Endothelial cell of umbilical vein (primary cell): Measurements from ENCODE around the gene PDK1. TPM values are rescaled to one million over a fixed set of nuclear protein-coding genes. Genes with fewer than 3 reads are reported as not detected.

Experiments
- BruUV-seq: library from RNA; stranded (reverse); fragments of 400-500 nt; replicated peaks from 2 replicates; lab custom pipeline; 2021; lab: Mats Ljungman, UMichigan
- CTCF ChIA-PET: fragments of 300-600, 350-600 bp; sonication (Branson Sonifier 250); formaldehyde crosslinking; loops from one replicate; lab custom pipeline; 2021; ENCODE audit warnings: antibody characterized with exemption, inconsistent platforms; lab: Charles Lee
- POLR2A ChIA-PET: fragments of 300-600, 350-600 bp; sonication (Branson Sonifier 250); formaldehyde crosslinking; loops from one replicate; lab custom pipeline; 2021; ENCODE audit warnings: antibody characterized with exemption, inconsistent platforms; lab: Charles Lee
- DNase-seq: peaks from one replicate; pipeline ENCODE4 v3.0.0-alpha.2; 2011; ENCODE audit warnings: low read depth, low spot score
- FAIRE-seq: peaks from 2 replicates; lab custom pipeline; 2011; peaks lifted over from hg19 to GRCh38; lab: Jason Lieb, UNC
- H2AFZ ChIP-seq: 2 replicates; pipeline ENCODE4 v1.6.0; 2012; ENCODE audit warnings: low read depth, low read length, control low read depth, inconsistent platforms
- H3K27ac ChIP-seq: 2 replicates; pipeline ENCODE4 v1.5.1; 2011; ENCODE audit warnings: low read depth, mild to moderate bottlenecking, control low read depth, low read length, moderate library complexity; ENCODE audit not compliant: insufficient read depth
- H3K27me3 ChIP-seq, 2 experiments: 2 replicates each; pipeline versions ENCODE4 v1.6.0 to v1.6.1; 2011; ENCODE audit warnings: low read length in 2 of 2, mixed read lengths in 1 of 2; ENCODE audit not compliant: control insufficient read depth in 2 of 2, insufficient read depth in 2 of 2
- H3K36me3 ChIP-seq, 2 experiments: 2 replicates in 1 of 2; 3 replicates in 1 of 2; pipeline ENCODE4 v1.5.1; 2011; ENCODE audit warnings: low read length in 2 of 2, mild to moderate bottlenecking in 1 of 2, moderate library complexity in 1 of 2; ENCODE audit not compliant: control insufficient read depth in 2 of 2, insufficient read depth in 2 of 2; ENCODE audit errors: extremely low read depth in 1 of 2
- H3K4me1 ChIP-seq: 3 replicates; pipeline ENCODE4 v1.5.1; 2011; ENCODE audit warnings: mild to moderate bottlenecking, low read length; ENCODE audit not compliant: control insufficient read depth, insufficient read depth; ENCODE audit errors: extremely low read depth
- H3K4me2 ChIP-seq: 2 replicates; pipeline ENCODE4 v1.6.1; 2011; ENCODE audit warnings: low read length, control low read depth, mixed read lengths; ENCODE audit not compliant: insufficient read depth
- H3K4me3 ChIP-seq, 3 experiments: fragments of 200-600 bp in 1 of 3; sonication (generic), shearing (Covaris generic) in 1 of 3; replicated peaks in 1 of 3; 2 replicates each; pipeline ENCODE4 v1.5.1; 2011 to 2016; ENCODE audit warnings: control low read depth in 3 of 3, low read length in 3 of 3, mild to moderate bottlenecking in 2 of 3, inconsistent platforms in 1 of 3, low read depth in 1 of 3, moderate library complexity in 1 of 3; ENCODE audit not compliant: insufficient read depth in 1 of 3
- H3K79me2 ChIP-seq: 2 replicates; pipeline ENCODE4 v1.6.0; 2012; ENCODE audit warnings: low read length, inconsistent platforms; ENCODE audit not compliant: control insufficient read depth, insufficient read depth
- H3K9ac ChIP-seq: replicated peaks from 2 replicates; pipeline ENCODE3; 2011; ENCODE audit warnings: low read length, control low read depth; ENCODE audit not compliant: insufficient read depth; ENCODE audit errors: extremely low read depth
- H3K9me1 ChIP-seq: replicated peaks from 3 replicates; pipeline ENCODE4 v1.6.0; 2011; ENCODE audit warnings: mild to moderate bottlenecking, low read length; ENCODE audit not compliant: control insufficient read depth, insufficient read depth; ENCODE audit errors: extremely low read depth
- H3K9me3 ChIP-seq: replicated peaks from 2 replicates; pipeline ENCODE4 v1.5.1; 2012; ENCODE audit warnings: low read length, inconsistent platforms; ENCODE audit not compliant: control insufficient read depth, insufficient read depth
- H4K20me1 ChIP-seq: replicated peaks from 2 replicates; pipeline ENCODE3; 2011; ENCODE audit warnings: mild to moderate bottlenecking, low read length; ENCODE audit not compliant: control insufficient read depth, insufficient read depth; ENCODE audit errors: extremely low read depth
- CTCF ChIP-seq, 2 donors: IDR thresholded peaks; 1 replicate in 1 of 2; 2 replicates in 1 of 2; pipeline ENCODE4 v1.5.1; 2011; ENCODE audit warnings: low read length in 2 of 2, mild to moderate bottlenecking in 2 of 2, moderate library complexity in 2 of 2, control low read depth in 1 of 2, inconsistent platforms in 1 of 2, low read depth in 1 of 2; ENCODE audit not compliant: insufficient read depth in 1 of 2; ENCODE audit errors: extremely low read depth in 1 of 2
- EZH2 ChIP-seq: IDR thresholded peaks from 2 replicates; pipeline ENCODE4 v1.6.1; 2012; ENCODE audit warnings: borderline replicate concordance, low read depth, mild to moderate bottlenecking, moderate library complexity, low read length, inconsistent platforms; ENCODE audit not compliant: severe bottlenecking
- FOS ChIP-seq: IDR thresholded peaks from 2 replicates; pipeline ENCODE4 v1.6.1; 2011; ENCODE audit warnings: mild to moderate bottlenecking, low read length, moderate library complexity, borderline replicate concordance; ENCODE audit not compliant: insufficient read depth
- GATA2 ChIP-seq: IDR thresholded peaks from 2 replicates; pipeline ENCODE4 v1.7.0; 2011; ENCODE audit warnings: low read depth, mild to moderate bottlenecking, moderate library complexity, mixed read lengths, low read length; ENCODE audit not compliant: insufficient read length, insufficient read depth
- JUN ChIP-seq: IDR thresholded peaks from 2 replicates; pipeline ENCODE4 v1.6.1; 2011; ENCODE audit warnings: borderline replicate concordance, low read depth; ENCODE audit not compliant: insufficient read length, insufficient read depth
- MAX ChIP-seq: IDR thresholded peaks from 2 replicates; pipeline ENCODE4 v1.6.1; 2011; ENCODE audit not compliant: insufficient read depth, insufficient read length
- MYC ChIP-seq: IDR thresholded peaks from one replicate; pipeline ENCODE4 v1.6.1; 2011; ENCODE audit warnings: mild to moderate bottlenecking, low read depth, low read length
- POLR2A ChIP-seq: IDR thresholded peaks from 2 replicates; pipeline ENCODE4 v1.6.1; 2012; ENCODE audit warnings: low read depth, mild to moderate bottlenecking, control low read depth, low read length
- POLR2AphosphoS5 ChIP-seq: IDR thresholded peaks from 2 replicates; pipeline ENCODE4 v1.6.1; 2012; ENCODE audit warnings: low read depth, mild to moderate bottlenecking, control low read depth, low read length, moderate library complexity; ENCODE audit not compliant: insufficient read depth
- dilution Hi-C: fragments of 300-500 bp; cut with MboI; formaldehyde crosslinking; loops from one replicate; pipeline ENCODE4 v1.15.0; 2019; ENCODE audit warnings: low sequenced_read_pairs; ENCODE audit not compliant: extremely low pct_ligation_motif_present
- intact Hi-C: fragments of 100-400 bp; cut with micrococcal nuclease; formaldehyde crosslinking; loops from one replicate; pipeline ENCODE4 v1.10.0; 2022
- polyA plus RNA-seq, 4 experiments: library from polyadenylated mRNA; depleted of rRNA in 3 of 4; stranded (reverse) in 3 of 4; unstranded in 1 of 4; fragments of >200 nt; gene quantifications; 2 replicates each; pipeline versions ENCODE4 v1.2.1 to v1.2.3, GENCODE V29; 2011 to 2012; ENCODE audit warnings: missing spikeins in 1 of 4
- total RNA-seq: library from RNA; stranded (reverse); gene quantifications from 2 replicates; pipeline ENCODE4 v1.2.3, GENCODE V29; 2021

PDK1 gene
- total and polyA plus RNA-seq, 2 donors (not counting 3 experiments of a cell fraction or from before 2014, with no cell fraction given) = 3.7 to 16.9 TPM

- H3K4me2 ChIP-seq = no peak overlapping the region
- H3K9me1 ChIP-seq = no peaks in the 10 kb centered on the region
- BruUV-seq = no TSS peak
- DNase-seq = no peak
- dilution Hi-C loops (no loop called here), intact Hi-C loops (no loop called here)
- H3K27ac ChIP-seq = no peak overlapping the region
- no peaks in the 10 kb centered on the region for H3K9me3 ChIP-seq
- TF ChIP-seq FOS (no peak), CTCF (IDR thresholded peaks at IDR 0.05; ENCODE audit: extremely low read depth in 1 of 2, insufficient read depth in 1 of 2, low read depth in 1 of 2, low read length in 2 of 2) (no peak), GATA2 (no peak), MYC (no peak), EZH2 (no peak), POLR2AphosphoS5 (no peak), MAX (no peak), JUN (no peak), POLR2A (no peak)
- no peak overlapping the region for H3K4me3 ChIP-seq
- no peak overlapping the region for H3K9ac ChIP-seq
- H3K4me1 ChIP-seq = no peaks in the 10 kb centered on the region
- FAIRE-seq = no peak
- no peaks in the 10 kb centered on the region for H3K79me2 ChIP-seq
- no peaks in the 10 kb centered on the region for H3K36me3 ChIP-seq
- ChIA-PET CTCF (no interaction called here), POLR2A (no interaction called here)
- H2AFZ ChIP-seq = no peak overlapping the region
- H3K27me3 ChIP-seq = no peaks in the 10 kb centered on the region
- H4K20me1 ChIP-seq = no peaks in the 10 kb centered on the region
Measured at GRCh38 chr2:172614932-172615331, 59.0 kb downstream of the PDK1 start.
